Smooth muscle cell (in vitro differentiated cells): ENCODE measurements around the gene CASS4. TPM values are rescaled to one million over a fixed set of nuclear protein-coding genes. Genes with fewer than 3 reads are reported as not detected.

Source experiments
- DNase-seq: peaks from one replicate; lab custom pipeline; 2025; ENCODE audit not compliant: unreplicated experiment; lab: John Stamatoyannopoulos, UW
- H2AFZ ChIP-seq: fragments of 200-600 bp; sonication (generic); 2 replicates; pipeline ENCODE4 v1.6.0; 2016; ENCODE audit warnings: antibody characterized with exemption, low read depth, mild to moderate bottlenecking
- H3F3A ChIP-seq: fragments of 200-600 bp; sonication (generic); 2 replicates; pipeline ENCODE4 v1.6.0; 2017; ENCODE audit warnings: antibody characterized with exemption, low read depth
- H3K27ac ChIP-seq: fragments of 200-600 bp; sonication (generic); 2 replicates; pipeline ENCODE4 v1.5.1; 2016; ENCODE audit warnings: low read depth, mild to moderate bottlenecking
- H3K27me3 ChIP-seq: fragments of 200-600 bp; sonication (generic); 2 replicates; pipeline ENCODE4 v1.6.1; 2016; ENCODE audit warnings: low read depth, mild to moderate bottlenecking
- H3K36me3 ChIP-seq: fragments of 200-600 bp; sonication (generic); 2 replicates; pipeline ENCODE4 v1.5.1; 2016; ENCODE audit warnings: low read depth
- H3K4me1 ChIP-seq: fragments of 200-600 bp; sonication (generic); 2 replicates; pipeline ENCODE4 v1.5.1; 2016; ENCODE audit warnings: low read depth
- H3K4me2 ChIP-seq: fragments of 200-600 bp; sonication (generic); 2 replicates; pipeline ENCODE4 v1.6.0; 2016; ENCODE audit warnings: mild to moderate bottlenecking
- H3K4me3 ChIP-seq: fragments of 200-600 bp; sonication (generic); 2 replicates; pipeline ENCODE4 v1.5.1; 2016; ENCODE audit warnings: mild to moderate bottlenecking
- H3K79me2 ChIP-seq: fragments of 200-600 bp; sonication (generic); 2 replicates; pipeline ENCODE4 v1.6.0; 2016; ENCODE audit warnings: low read depth, mild to moderate bottlenecking
- H3K9ac ChIP-seq: fragments of 200-600 bp; sonication (generic); 2 replicates; pipeline ENCODE4 v1.6.0; 2016; ENCODE audit warnings: low read depth
- H3K9me3 ChIP-seq: fragments of 200-600 bp; sonication (generic); replicated peaks from 2 replicates; pipeline ENCODE4 v1.5.1; 2016; ENCODE audit warnings: low read depth
- H4K20me1 ChIP-seq: fragments of 200-600 bp; sonication (generic); 2 replicates; pipeline ENCODE4 v1.6.0; 2016; ENCODE audit warnings: low read depth
- CTCF ChIP-seq: fragments of 200-600 bp; sonication (generic); IDR thresholded peaks from 2 replicates; pipeline ENCODE4 v1.5.1; 2017; ENCODE audit warnings: borderline replicate concordance, mild to moderate bottlenecking, antibody characterized with exemption; ENCODE audit not compliant: insufficient read depth, poor library complexity, severe bottlenecking
- WGBS: methylation state at CpG from one replicate; pipeline ENCODE4 v1.1.7; 2016; ENCODE audit warnings: low lambda C conversion rate; 5-methylcytosine and 5-hydroxymethylcytosine counted together
- polyA plus RNA-seq: library from polyadenylated mRNA; unstranded; fragments of >200 nt; fragmentation: Nextera tagmentation; extraction: Ambion mirVana; gene quantifications from 2 replicates; pipeline ENCODE4 v1.2.1, GENCODE V29; 2016
- total RNA-seq: library from RNA; depleted of rRNA; stranded (reverse); fragments of >200 nt; gene quantifications from 2 replicates; pipeline ENCODE4 v1.2.3, GENCODE V29; 2014

The CASS4 gene
- total and polyA plus RNA-seq, 2 experiments from 2014 or later: 0.07 to 0.22 TPM

GRCh38 chr20:56422076-56422823 lies 10.2 kb downstream of the CASS4 start:
- H4K20me1 ChIP-seq: no peaks in the 10 kb centered on the region
- no peaks in the 10 kb centered on the region for H3K27me3 ChIP-seq
- H3K36me3 ChIP-seq: no peaks in the 10 kb centered on the region
- peak overlapping the region; percentile 71 for H3K27ac ChIP-seq
- H3K79me2 ChIP-seq: no peaks in the 10 kb centered on the region
- DNase-seq: no peak
- H2AFZ ChIP-seq: peak overlapping the region; percentile 11
- TF ChIP-seq CTCF: no peak
- H3K4me2 ChIP-seq: peak overlapping the region; percentile 60
- H3F3A ChIP-seq: peaks cover 7% of the 10 kb centered on the region
- no peak overlapping the region for H3K4me3 ChIP-seq
- 51% methylated on average over 9 of the region's 9 CpGs for WGBS
- no peaks in the 10 kb centered on the region for H3K4me1 ChIP-seq
- H3K9me3 ChIP-seq: no peaks in the 10 kb centered on the region
- no peak overlapping the region for H3K9ac ChIP-seq

- WGBS: 19% methylated on average over 4 of the region's 4 CpGs
- Histone ChIP-seq H3K4me1 (no peaks in the 10 kb centered on the region), H3K27ac (peak overlapping the region; percentile 71)
These were observed 10.7 kb downstream of the CASS4 start for GRCh38 chr20:56422824-56423189.

GRCh38 chr20:56423211-56423610 lies 11.2 kb downstream of the CASS4 start:
- TF ChIP-seq CTCF: no peak
- H3K79me2 ChIP-seq: no peaks in the 10 kb centered on the region
- peak overlapping the region; percentile 11 for H2AFZ ChIP-seq
- H3K9me3 ChIP-seq: no peaks in the 10 kb centered on the region
- no peaks in the 10 kb centered on the region for H4K20me1 ChIP-seq
- no peak for DNase-seq
- WGBS: 100% methylated on average over 1 of the region's 1 CpG
- peaks cover 7% of the 10 kb centered on the region for H3F3A ChIP-seq
- no peaks in the 10 kb centered on the region for H3K36me3 ChIP-seq
- H3K4me2 ChIP-seq: peak overlapping the region; percentile 60
- peak overlapping the region; percentile 71 for H3K27ac ChIP-seq
- H3K4me1 ChIP-seq: no peaks in the 10 kb centered on the region
- H3K4me3 ChIP-seq: no peak overlapping the region
- no peak overlapping the region for H3K9ac ChIP-seq
- H3K27me3 ChIP-seq: no peaks in the 10 kb centered on the region

More at GRCh38 chr20:56422824-56423189, 10.7 kb downstream of the CASS4 start:
- Histone ChIP-seq H4K20me1 (no peaks in the 10 kb centered on the region), H3K9ac (no peak overlapping the region), H3F3A (peaks cover 7% of the 10 kb centered on the region), H3K79me2 (no peaks in the 10 kb centered on the region), H3K4me2 (peak overlapping the region; percentile 60), H3K27me3 (no peaks in the 10 kb centered on the region), H3K9me3 (no peaks in the 10 kb centered on the region), H3K4me3 (no peak overlapping the region), H3K36me3 (no peaks in the 10 kb centered on the region), H2AFZ (peak overlapping the region; percentile 11)
- no peak for DNase-seq
- TF ChIP-seq CTCF: no peak

GRCh38 chr20:56423886-56424285 lies 11.8 kb downstream of the CASS4 start:
- Histone ChIP-seq H3K27ac (no peak overlapping the region), H3K79me2 (no peaks in the 10 kb centered on the region), H3K9ac (no peak overlapping the region), H3K4me1 (no peaks in the 10 kb centered on the region), H3K27me3 (no peaks in the 10 kb centered on the region), H3K4me3 (no peak overlapping the region), H2AFZ (no peak overlapping the region), H3K36me3 (no peaks in the 10 kb centered on the region), H3F3A (peaks cover 7% of the 10 kb centered on the region), H4K20me1 (no peaks in the 10 kb centered on the region), H3K9me3 (no peaks in the 10 kb centered on the region), H3K4me2 (no peak overlapping the region)
- DNase-seq: no peak
- no peak for TF ChIP-seq CTCF
- WGBS: 75% methylated on average over 1 of the region's 1 CpG
